ENCODE measurements around the gene RAD51B.
A peak's percentile ranks its signal among the peaks of the same experiment; 100 is the strongest.

The RAD51B gene

GRCh38 chr14:68627868-68628604 is 808.5 kb downstream of the RAD51B start:
- Histone ChIP-seq H3K36me3 (ENCODE audit: insufficient read depth, insufficient read length, low read length) (no peaks in the 10 kb centered on the region), H3K27me3 (ENCODE audit: insufficient read depth, insufficient read length) (peaks cover 10% of the 10 kb centered on the region), H3K4me3 (ENCODE audit: insufficient read length, low read depth) (peak overlapping the region; percentile 36), H3K9me3 (ENCODE audit: insufficient read depth, low read length) (no peaks in the 10 kb centered on the region), H3K4me1 (ENCODE audit: insufficient read depth, insufficient read length) (no peaks in the 10 kb centered on the region), H3K9ac (ENCODE audit: insufficient read length, low read depth) (peak overlapping the region; percentile 56)
- no peak for TF ChIP-seq YY1 (IDR thresholded peaks at IDR 0.05; ENCODE audit: insufficient read depth, insufficient read length)
- no peak for TF ChIP-seq ZNF274 (IDR thresholded peaks at IDR 0.05; ENCODE audit: low read depth, low read length)
- no peak for TF ChIP-seq SUZ12 (IDR thresholded peaks at IDR 0.05; ENCODE audit: extremely low read depth, insufficient read depth, insufficient read length)
- peak; percentile 18 for DNase-seq (ENCODE audit: low read depth, low spot score)

GRCh38 chr14:68628605-68629310 is 809.2 kb downstream of the RAD51B start:
- H3K9me3 ChIP-seq (ENCODE audit: insufficient read depth, low read length) = no peaks in the 10 kb centered on the region
- H3K4me3 ChIP-seq (ENCODE audit: insufficient read length, low read depth) = peak overlapping the region; percentile 36
- H3K27me3 ChIP-seq (ENCODE audit: insufficient read depth, insufficient read length) = peaks cover 10% of the 10 kb centered on the region
- no peak for DNase-seq (ENCODE audit: low read depth, low spot score)
- TF ChIP-seq YY1 (IDR thresholded peaks at IDR 0.05; ENCODE audit: insufficient read depth, insufficient read length) (no peak), ZNF274 (IDR thresholded peaks at IDR 0.05; ENCODE audit: low read depth, low read length) (no peak), SUZ12 (IDR thresholded peaks at IDR 0.05; ENCODE audit: extremely low read depth, insufficient read depth, insufficient read length) (no peak)
- H3K4me1 ChIP-seq (ENCODE audit: insufficient read depth, insufficient read length) = no peaks in the 10 kb centered on the region
- no peaks in the 10 kb centered on the region for H3K36me3 ChIP-seq (ENCODE audit: insufficient read depth, insufficient read length, low read length)
- peak overlapping the region; percentile 56 for H3K9ac ChIP-seq (ENCODE audit: insufficient read length, low read depth)

- Histone ChIP-seq H3K36me3 (ENCODE audit: insufficient read depth, insufficient read length, low read length) (no peaks in the 10 kb centered on the region), H3K9ac (ENCODE audit: insufficient read length, low read depth) (no peak overlapping the region), H3K9me3 (ENCODE audit: insufficient read depth, low read length) (no peaks in the 10 kb centered on the region), H3K27me3 (ENCODE audit: insufficient read depth, insufficient read length) (peaks cover 10% of the 10 kb centered on the region), H3K4me1 (ENCODE audit: insufficient read depth, insufficient read length) (peaks cover 5% of the 10 kb centered on the region), H3K4me3 (ENCODE audit: insufficient read length, low read depth) (no peak overlapping the region)
- no peak for DNase-seq (ENCODE audit: low read depth, low spot score)
- TF ChIP-seq YY1 (IDR thresholded peaks at IDR 0.05; ENCODE audit: insufficient read depth, insufficient read length) (no peak), ZNF274 (IDR thresholded peaks at IDR 0.05; ENCODE audit: low read depth, low read length) (no peak), SUZ12 (IDR thresholded peaks at IDR 0.05; ENCODE audit: extremely low read depth, insufficient read depth, insufficient read length) (no peak)
Observed at GRCh38 chr14:68630081-68630571, 810.5 kb downstream of the RAD51B start.

- peaks cover 10% of the 10 kb centered on the region for H3K27me3 ChIP-seq (ENCODE audit: insufficient read depth, insufficient read length)
- DNase-seq (ENCODE audit: low read depth, low spot score) = no peak
- peaks cover 5% of the 10 kb centered on the region for H3K4me1 ChIP-seq (ENCODE audit: insufficient read depth, insufficient read length)
- H3K9me3 ChIP-seq (ENCODE audit: insufficient read depth, low read length) = no peaks in the 10 kb centered on the region
- H3K4me3 ChIP-seq (ENCODE audit: insufficient read length, low read depth) = no peak overlapping the region
- no peaks in the 10 kb centered on the region for H3K36me3 ChIP-seq (ENCODE audit: insufficient read depth, insufficient read length, low read length)
- TF ChIP-seq YY1 (IDR thresholded peaks at IDR 0.05; ENCODE audit: insufficient read depth, insufficient read length) (no peak), SUZ12 (IDR thresholded peaks at IDR 0.05; ENCODE audit: extremely low read depth, insufficient read depth, insufficient read length) (no peak), ZNF274 (IDR thresholded peaks at IDR 0.05; ENCODE audit: low read depth, low read length) (no peak)
- H3K9ac ChIP-seq (ENCODE audit: insufficient read length, low read depth) = no peak overlapping the region
Observed at GRCh38 chr14:68630611-68631393, 811.2 kb downstream of the RAD51B start.

- Histone ChIP-seq H3K4me3 (ENCODE audit: insufficient read length, low read depth) (no peak overlapping the region), H3K9me3 (ENCODE audit: insufficient read depth, low read length) (no peaks in the 10 kb centered on the region), H3K4me1 (ENCODE audit: insufficient read depth, insufficient read length) (peaks cover 5% of the 10 kb centered on the region), H3K9ac (ENCODE audit: insufficient read length, low read depth) (no peak overlapping the region), H3K27me3 (ENCODE audit: insufficient read depth, insufficient read length) (peaks cover 9% of the 10 kb centered on the region), H3K36me3 (ENCODE audit: insufficient read depth, insufficient read length, low read length) (no peaks in the 10 kb centered on the region)
- TF ChIP-seq ZNF274 (IDR thresholded peaks at IDR 0.05; ENCODE audit: low read depth, low read length) (no peak), YY1 (IDR thresholded peaks at IDR 0.05; ENCODE audit: insufficient read depth, insufficient read length) (no peak), SUZ12 (IDR thresholded peaks at IDR 0.05; ENCODE audit: extremely low read depth, insufficient read depth, insufficient read length) (no peak)
- no peak for DNase-seq (ENCODE audit: low read depth, low spot score)
Observed at GRCh38 chr14:68631394-68632053, 811.9 kb downstream of the RAD51B start.

- Histone ChIP-seq H3K9me3 (ENCODE audit: insufficient read depth, low read length) (no peaks in the 10 kb centered on the region), H3K27me3 (ENCODE audit: insufficient read depth, insufficient read length) (peaks cover 5% of the 10 kb centered on the region), H3K9ac (ENCODE audit: insufficient read length, low read depth) (no peak overlapping the region), H3K36me3 (ENCODE audit: insufficient read depth, insufficient read length, low read length) (no peaks in the 10 kb centered on the region), H3K4me3 (ENCODE audit: insufficient read length, low read depth) (no peak overlapping the region), H3K4me1 (ENCODE audit: insufficient read depth, insufficient read length) (peaks cover 5% of the 10 kb centered on the region)
- DNase-seq (ENCODE audit: low read depth, low spot score) = no peak
- no peak for TF ChIP-seq SUZ12 (IDR thresholded peaks at IDR 0.05; ENCODE audit: extremely low read depth, insufficient read depth, insufficient read length)
- TF ChIP-seq YY1 (IDR thresholded peaks at IDR 0.05; ENCODE audit: insufficient read depth, insufficient read length) = no peak
Observed at GRCh38 chr14:68632054-68632895, 812.7 kb downstream of the RAD51B start.
